Measurements from ENCODE around the gene ATF1. TPM values are rescaled to one million over a fixed set of nuclear protein-coding genes. Genes with fewer than 3 reads are reported as not detected.

Gene ATF1
- total RNA-seq, 1 donor from 2014 or later: 24.8 TPM

Small RNAs within 50 kb of the gene (small RNA-seq; reads per million reads assigned to genes)
- not detected for gene AC013244.2
- gene RF00019: not detected
- not detected for gene RN7SL519P

Other genes starting within 250 kb of the ATF1 start
- not detected in 2 replicates for gene TMPRSS12, start 78.8 kb downstream of the ATF1 start, total RNA-seq (ENCODE audit: low replicate concordance)
- not detected in 2 replicates for gene HIGD1C, start 188.4 kb downstream of the ATF1 start, total RNA-seq (ENCODE audit: low replicate concordance)

Measured in neural progenitor cell (in vitro differentiated cells).